ENCODE data around the gene ABTB2. TPM values are rescaled to one million over a fixed set of nuclear protein-coding genes. Genes with fewer than 3 reads are reported as not detected.

Gene ABTB2
- total RNA-seq, 1 experiment from 2014 or later, result 5.5 TPM

DNA sequence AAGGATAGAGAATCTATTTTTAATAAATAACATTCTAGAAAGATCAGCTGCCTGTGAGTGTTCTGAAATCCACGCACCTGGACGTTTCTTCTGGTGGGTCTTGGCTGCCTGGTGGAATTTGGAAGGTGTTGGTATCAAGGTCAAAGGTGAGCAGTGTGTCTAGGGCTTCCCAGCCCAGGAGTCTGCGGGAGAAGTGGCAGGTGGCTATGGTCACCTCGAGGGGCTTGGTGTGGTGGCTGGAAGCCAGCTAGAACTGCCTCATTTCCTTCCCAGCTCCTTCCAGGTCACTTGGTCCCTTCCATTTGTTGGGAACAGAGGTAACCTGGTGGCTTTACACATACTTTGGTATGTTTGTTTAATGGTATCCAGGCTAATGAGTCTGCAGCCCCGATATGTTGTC lies 210.9 kb downstream of the ABTB2 start:
- Histone ChIP-seq H4K91ac (ENCODE audit: insufficient read length, low read depth, low read length) (no peak overlapping the region), H4K20me1 (ENCODE audit: control insufficient read depth, insufficient read depth, insufficient read length) (no peaks in the 10 kb centered on the region), H2BK120ac (ENCODE audit: low read depth, low read length, poor library complexity, severe bottlenecking) (no peak overlapping the region), H3K4me2 (ENCODE audit: insufficient read depth, insufficient read length, low read length) (no peak overlapping the region), H2AFZ (ENCODE audit: low read length) (no peak overlapping the region), H3K27me3 (ENCODE audit: insufficient read depth, low read length) (no peaks in the 10 kb centered on the region), H3K56ac (ENCODE audit: insufficient read length, low read depth, low read length) (no peak overlapping the region), H2BK12ac (ENCODE audit: insufficient read length, low read depth, low read length) (no peak overlapping the region), H3K23me2 (ENCODE audit: insufficient read length, low read depth, low read length, poor library complexity, severe bottlenecking) (no peaks in the 10 kb centered on the region), H4K8ac (replicated peaks; ENCODE audit: insufficient read length, low read depth, low read length) (no peak overlapping the region), H3K9me3 (ENCODE audit: control insufficient read depth, low read depth, low read length) (no peaks in the 10 kb centered on the region), H3K4me1 (ENCODE audit: insufficient read depth, low read length) (no peaks in the 10 kb centered on the region), H2AK5ac (ENCODE audit: insufficient read length, low read length) (no peak overlapping the region), H2BK20ac (ENCODE audit: low read depth, low read length, poor library complexity, severe bottlenecking) (no peak overlapping the region), H3K14ac (ENCODE audit: insufficient read depth, low read length) (no peak overlapping the region), H3T11ph (ENCODE audit: low read length) (no peak overlapping the region), H3K79me2 (ENCODE audit: insufficient read depth, low read length) (no peaks in the 10 kb centered on the region), H2BK15ac (ENCODE audit: low read depth, low read length) (no peak overlapping the region), H3K9ac (ENCODE audit: extremely low read depth, insufficient read length, low read length) (no peak overlapping the region), H3K23ac (ENCODE audit: insufficient read length, low read depth, low read length) (no peak overlapping the region), H3K79me1 (ENCODE audit: insufficient read depth, low read depth, low read length, poor library complexity, severe bottlenecking) (no peaks in the 10 kb centered on the region), H3K18ac (ENCODE audit: insufficient read length, low read depth, low read length) (no peak overlapping the region), H4K5ac (ENCODE audit: insufficient read length, low read depth, low read length) (no peak overlapping the region), H2BK5ac (ENCODE audit: insufficient read length, low read length) (no peak overlapping the region), H3K4ac (ENCODE audit: low read depth, low read length) (no peak overlapping the region), H3K27ac (ENCODE audit: insufficient read length, low read depth, low read length) (no peak overlapping the region)
- Mint-ChIP-seq H3K27ac (no peak overlapping the region), H3K9me3 (no peaks in the 10 kb centered on the region), H3K36me3 (ENCODE audit: insufficient read depth in 1 of 3, low read depth in 3 of 3) (peaks cover 40 to 70% (median 65%) of the 10 kb centered on the region in 3 experiments; a peak in 6 of 7 replicates), H3K4me1 (no peaks in the 10 kb centered on the region), H3K4me3 (no peak overlapping the region), H3K27me3 (ENCODE audit: low read depth) (no peaks in the 10 kb centered on the region)
- TF ChIP-seq, protein P1, sequence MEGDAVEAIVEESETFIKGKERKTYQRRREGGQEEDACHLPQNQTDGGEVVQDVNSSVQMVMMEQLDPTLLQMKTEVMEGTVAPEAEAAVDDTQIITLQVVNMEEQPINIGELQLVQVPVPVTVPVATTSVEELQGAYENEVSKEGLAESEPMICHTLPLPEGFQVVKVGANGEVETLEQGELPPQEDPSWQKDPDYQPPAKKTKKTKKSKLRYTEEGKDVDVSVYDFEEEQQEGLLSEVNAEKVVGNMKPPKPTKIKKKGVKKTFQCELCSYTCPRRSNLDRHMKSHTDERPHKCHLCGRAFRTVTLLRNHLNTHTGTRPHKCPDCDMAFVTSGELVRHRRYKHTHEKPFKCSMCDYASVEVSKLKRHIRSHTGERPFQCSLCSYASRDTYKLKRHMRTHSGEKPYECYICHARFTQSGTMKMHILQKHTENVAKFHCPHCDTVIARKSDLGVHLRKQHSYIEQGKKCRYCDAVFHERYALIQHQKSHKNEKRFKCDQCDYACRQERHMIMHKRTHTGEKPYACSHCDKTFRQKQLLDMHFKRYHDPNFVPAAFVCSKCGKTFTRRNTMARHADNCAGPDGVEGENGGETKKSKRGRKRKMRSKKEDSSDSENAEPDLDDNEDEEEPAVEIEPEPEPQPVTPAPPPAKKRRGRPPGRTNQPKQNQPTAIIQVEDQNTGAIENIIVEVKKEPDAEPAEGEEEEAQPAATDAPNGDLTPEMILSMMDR (conservative IDR thresholded peaks at IDR 0.05), result no peak
- DNase-seq, result no peak
- no CpG with 5 or more reads among the region's 5 CpGs for WGBS (ENCODE audit: extremely low coverage, insufficient read length, low lambda C conversion rate)
